ENCODE data around the gene TM4SF1.
"Not testable (repeated sequence)": the region's sequence is repeated elsewhere in the genome, so short reads cannot be mapped to it uniquely, and the experiment has no call there.

TM4SF1 gene

GRCh38 chr3:149337486-149337885, 40.0 kb downstream of the TM4SF1 start:
- DNase-seq = not testable (repeated sequence)

- DNase-seq = no peak
These were observed 40.5 kb downstream of the TM4SF1 start for GRCh38 chr3:149336925-149337324.

- DNase-seq = no peak
These were observed 44.1 kb downstream of the TM4SF1 start, which contains the start of gene TM4SF18 for GRCh38 chr3:149333176-149333859. Gene TM4SF18 (minus strand): TSS chr3:149333636. CDS start chr3:149333382, 254 bp downstream.

GRCh38 chr3:149332771-149333170, 44.7 kb downstream of the TM4SF1 start:
- DNase-seq = no peak

DNA sequence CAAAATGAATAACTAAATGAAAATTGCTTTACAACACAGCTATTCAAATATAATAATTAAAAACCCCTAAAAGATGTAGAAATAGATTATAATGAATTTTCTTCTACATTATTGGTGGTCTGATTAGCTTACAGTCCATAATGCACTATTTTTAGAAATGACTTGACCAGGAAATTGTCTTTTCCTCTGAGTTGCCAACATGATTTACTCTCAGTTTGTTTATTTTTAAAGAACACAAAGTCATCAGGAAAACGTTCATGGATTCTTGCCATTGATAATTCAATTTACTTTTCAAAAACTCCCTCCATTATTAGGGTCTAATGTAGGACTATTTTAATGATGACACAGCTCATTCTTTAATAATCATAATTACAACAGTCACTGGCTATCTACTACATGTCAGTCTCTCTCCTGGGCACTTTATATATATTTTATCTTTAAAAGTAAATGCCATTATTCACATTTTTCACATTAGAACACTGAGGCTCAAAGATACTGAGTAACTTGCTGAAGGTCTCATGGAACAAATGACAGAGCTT, 45.2 kb downstream of the TM4SF1 start:
- peak; percentile 42 for DNase-seq

DNA sequence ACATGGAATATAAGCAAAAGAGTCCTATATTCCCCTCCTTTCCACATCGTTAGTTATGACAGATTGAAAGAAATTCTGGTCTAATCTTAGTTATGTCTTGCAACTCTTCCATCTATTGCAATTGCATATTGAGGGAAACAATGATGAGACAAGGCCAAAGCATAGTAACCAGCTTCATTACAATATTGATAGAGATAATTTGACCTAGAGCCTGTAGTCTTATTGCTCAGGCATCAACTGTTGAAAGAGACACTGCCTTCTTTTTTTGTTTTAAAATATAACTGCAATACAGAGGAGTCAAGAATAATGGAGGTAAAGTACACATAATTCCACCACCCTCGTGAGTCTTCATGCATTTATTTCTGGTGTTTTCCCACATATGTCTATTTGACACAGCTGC, 46.1 kb downstream of the TM4SF1 start:
- no peak for DNase-seq

DNA sequence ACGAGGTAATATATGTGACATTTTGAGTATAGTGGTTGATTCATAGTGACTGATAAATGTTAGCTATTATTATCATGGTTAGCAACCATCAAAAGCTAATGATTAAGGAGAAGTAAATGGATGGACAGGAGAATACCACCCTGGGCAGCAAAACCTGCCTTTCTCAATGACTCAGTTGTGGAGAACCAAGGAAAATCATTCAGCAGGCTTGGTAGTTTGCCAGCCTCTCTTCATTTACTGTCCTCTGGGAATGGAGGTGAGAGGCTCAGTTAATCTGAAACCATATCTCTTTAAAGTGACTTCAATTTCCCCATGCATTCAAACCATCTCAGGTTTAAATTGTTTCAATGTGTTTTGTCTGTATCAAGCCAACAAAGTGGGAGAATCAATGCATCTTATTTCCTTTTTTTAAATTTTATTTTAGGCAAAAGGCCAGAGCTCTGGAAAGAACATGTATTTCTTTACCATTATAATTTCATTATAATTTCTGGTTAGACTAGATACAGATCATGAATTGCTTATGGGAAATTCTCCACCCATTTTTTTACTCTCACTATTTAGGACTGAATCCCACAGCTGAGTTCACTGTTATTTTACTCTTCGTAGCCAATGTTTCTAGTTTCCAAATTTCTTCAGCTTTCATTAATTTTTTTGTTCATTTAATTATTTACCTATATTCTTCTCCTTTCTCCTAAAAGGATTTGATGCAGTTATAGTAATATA, 46.7 kb downstream of the TM4SF1 start:
- no peak for DNase-seq

- no peak for DNase-seq
These were observed 50.3 kb downstream of the TM4SF1 start for GRCh38 chr3:149327156-149327555.

GRCh38 chr3:149325581-149325980, 51.9 kb downstream of the TM4SF1 start:
- no peak for DNase-seq

DNA sequence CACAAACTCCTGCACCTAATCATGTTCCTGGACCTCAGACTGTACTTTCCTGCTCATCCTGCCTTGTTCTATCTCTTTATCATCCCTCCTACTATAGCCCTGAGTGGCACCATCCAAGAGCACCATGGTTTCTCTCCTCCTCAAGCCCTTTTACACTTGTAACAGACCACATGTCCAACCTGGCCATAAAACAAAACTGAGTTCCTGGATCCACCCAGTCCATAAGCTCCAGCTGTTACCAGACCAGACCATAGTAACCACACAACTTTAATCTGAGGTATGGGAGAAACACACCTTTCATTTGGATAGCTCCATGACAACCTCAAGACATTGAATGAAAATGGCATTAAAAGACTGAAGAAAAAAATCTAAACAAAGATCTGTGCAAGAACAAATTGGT, 53.1 kb downstream of the TM4SF1 start:
- no peak for DNase-seq

DNA sequence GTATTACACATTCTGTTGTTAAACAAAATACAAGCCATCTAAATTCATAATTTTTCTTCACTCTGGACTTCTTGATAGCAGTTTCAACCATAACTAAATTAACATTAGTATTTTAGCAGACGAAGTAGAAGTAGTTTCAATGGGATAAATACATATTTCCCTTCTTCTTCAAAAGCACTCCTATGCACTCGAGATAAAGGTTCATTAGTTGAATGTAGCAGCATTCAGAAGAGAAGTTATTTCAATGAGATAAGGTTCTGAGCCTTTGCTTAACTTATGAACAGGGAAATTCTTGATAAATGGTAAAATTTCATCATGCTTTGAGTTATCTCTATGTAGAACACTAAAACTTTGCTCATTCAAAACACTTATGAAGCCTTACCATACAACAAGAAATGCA, 55.8 kb downstream of the TM4SF1 start:
- no peak for DNase-seq

DNA sequence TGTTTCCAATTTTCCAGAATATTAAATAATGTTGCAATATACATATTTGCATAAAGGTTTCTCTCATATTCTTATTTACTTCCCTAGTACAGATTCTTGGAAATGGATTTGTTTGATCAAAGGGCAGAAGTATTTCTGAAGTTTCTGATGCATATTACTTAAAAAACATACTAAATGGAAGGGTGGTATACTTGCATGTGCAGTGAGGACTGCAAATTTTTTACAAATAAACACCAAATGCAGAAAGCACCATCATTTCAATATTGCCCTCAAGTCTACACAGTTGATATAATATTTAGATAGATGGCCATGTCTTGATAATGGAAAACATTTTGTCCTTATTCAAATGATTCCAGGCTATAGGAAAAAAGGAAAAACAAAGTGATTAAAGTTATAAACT, 56.3 kb downstream of the TM4SF1 start:
- no peak for DNase-seq

DNA sequence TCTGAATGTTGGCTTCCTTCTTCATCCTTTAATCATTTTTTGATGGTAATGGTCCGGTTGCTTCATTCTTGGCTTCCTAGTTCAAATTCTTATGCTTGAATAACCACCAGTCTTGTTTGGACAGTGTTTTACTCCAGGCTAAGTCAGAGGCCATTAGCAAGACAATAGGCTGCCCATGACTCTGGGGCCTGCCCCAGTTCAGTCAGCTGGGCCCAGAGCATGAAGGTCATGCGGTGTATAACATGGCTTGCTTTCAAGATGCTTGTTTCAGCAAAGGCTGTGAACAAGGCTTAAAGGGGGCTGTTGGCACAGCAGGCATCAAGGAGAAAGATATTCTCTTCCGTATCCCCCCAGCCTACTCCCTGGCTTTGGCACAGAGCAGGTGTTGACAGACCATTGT, 57.7 kb downstream of the TM4SF1 start:
- DNase-seq = no peak
